ENCODE results near the gene WDR44. TPM values are rescaled to one million over a fixed set of nuclear protein-coding genes. Genes with fewer than 3 reads are reported as not detected.

The WDR44 gene
- total RNA-seq, 1 experiment from 2014 or later = 22.3 TPM

DNA sequence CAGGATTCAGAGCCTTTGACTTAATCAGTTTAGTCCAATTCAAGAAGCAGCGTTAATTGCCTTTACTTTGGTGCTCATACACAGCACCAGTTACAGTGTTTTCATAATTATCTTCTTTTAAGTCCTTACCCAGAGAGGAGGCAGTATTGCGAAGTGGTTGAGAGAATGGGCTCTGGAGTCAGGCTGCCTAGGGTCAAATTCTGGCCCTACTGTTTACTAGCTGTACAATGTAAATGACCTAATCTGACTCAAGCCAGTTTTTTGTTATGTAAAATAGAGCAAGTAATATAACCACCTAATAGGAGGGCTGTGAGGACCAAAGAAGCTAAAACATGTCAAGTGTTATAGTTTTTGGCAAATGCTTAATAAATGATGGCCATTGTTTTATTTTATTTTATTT lies 27.6 kb downstream of the WDR44 start:
- in situ Hi-C loops (cut with HindIII; ENCODE audit: low pct_unique_long_range_greater_than_20kb, low sequenced_read_pairs) = no loop called here
- no TSS peak for BruUV-seq (replicated peaks)
- DNase-seq (ENCODE audit: low read depth, low spot score) = no peak

GRCh38 chrX:118383120-118383519 lies 37.2 kb downstream of the WDR44 start:
- no TSS peak for BruUV-seq (replicated peaks)
- Histone ChIP-seq H3K27ac (ENCODE audit: low read length) (no peak overlapping the region), H3K27me3 (ENCODE audit: control insufficient read depth, insufficient read depth, low read length) (no peaks in the 10 kb centered on the region), H3K9me3 (ENCODE audit: control insufficient read depth, insufficient read depth, low read depth, low read length) (no peaks in the 10 kb centered on the region), H3K4me1 (ENCODE audit: control insufficient read depth, insufficient read depth, low read length) (no peaks in the 10 kb centered on the region), H3K36me3 (ENCODE audit: control insufficient read depth, insufficient read depth, low read length) (no peaks in the 10 kb centered on the region), H3K4me3 (ENCODE audit: low read depth in 2 of 2, low read length in 2 of 2) (no peak overlapping the region)
- CTCF ChIA-PET = no interaction called here
- intact Hi-C loops (cut with micrococcal nuclease; ENCODE audit: unreplicated experiment) (no loop called here), in situ Hi-C loops (cut with HindIII; ENCODE audit: low pct_unique_long_range_greater_than_20kb, low sequenced_read_pairs) (no loop called here)
- no peak for ATAC-seq
- DNase-seq (ENCODE audit: low read depth, low spot score) = no peak
- POLR2A ChIA-PET = no interaction called here
- TF ChIP-seq SIN3A (IDR thresholded peaks at IDR 0.05; ENCODE audit: borderline replicate concordance, insufficient read depth, low read depth, low read length) (no peak), TCF7L2 (IDR thresholded peaks at IDR 0.05; ENCODE audit: low read depth, low read length) (no peak), CTCF (IDR thresholded peaks at IDR 0.05) (no peak), POLR2AphosphoS5 (IDR thresholded peaks at IDR 0.05; ENCODE audit: low read depth, low read length) (no peak)
- TF ChIP-seq, protein P1, sequence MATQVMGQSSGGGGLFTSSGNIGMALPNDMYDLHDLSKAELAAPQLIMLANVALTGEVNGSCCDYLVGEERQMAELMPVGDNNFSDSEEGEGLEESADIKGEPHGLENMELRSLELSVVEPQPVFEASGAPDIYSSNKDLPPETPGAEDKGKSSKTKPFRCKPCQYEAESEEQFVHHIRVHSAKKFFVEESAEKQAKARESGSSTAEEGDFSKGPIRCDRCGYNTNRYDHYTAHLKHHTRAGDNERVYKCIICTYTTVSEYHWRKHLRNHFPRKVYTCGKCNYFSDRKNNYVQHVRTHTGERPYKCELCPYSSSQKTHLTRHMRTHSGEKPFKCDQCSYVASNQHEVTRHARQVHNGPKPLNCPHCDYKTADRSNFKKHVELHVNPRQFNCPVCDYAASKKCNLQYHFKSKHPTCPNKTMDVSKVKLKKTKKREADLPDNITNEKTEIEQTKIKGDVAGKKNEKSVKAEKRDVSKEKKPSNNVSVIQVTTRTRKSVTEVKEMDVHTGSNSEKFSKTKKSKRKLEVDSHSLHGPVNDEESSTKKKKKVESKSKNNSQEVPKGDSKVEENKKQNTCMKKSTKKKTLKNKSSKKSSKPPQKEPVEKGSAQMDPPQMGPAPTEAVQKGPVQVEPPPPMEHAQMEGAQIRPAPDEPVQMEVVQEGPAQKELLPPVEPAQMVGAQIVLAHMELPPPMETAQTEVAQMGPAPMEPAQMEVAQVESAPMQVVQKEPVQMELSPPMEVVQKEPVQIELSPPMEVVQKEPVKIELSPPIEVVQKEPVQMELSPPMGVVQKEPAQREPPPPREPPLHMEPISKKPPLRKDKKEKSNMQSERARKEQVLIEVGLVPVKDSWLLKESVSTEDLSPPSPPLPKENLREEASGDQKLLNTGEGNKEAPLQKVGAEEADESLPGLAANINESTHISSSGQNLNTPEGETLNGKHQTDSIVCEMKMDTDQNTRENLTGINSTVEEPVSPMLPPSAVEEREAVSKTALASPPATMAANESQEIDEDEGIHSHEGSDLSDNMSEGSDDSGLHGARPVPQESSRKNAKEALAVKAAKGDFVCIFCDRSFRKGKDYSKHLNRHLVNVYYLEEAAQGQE (IDR thresholded peaks at IDR 0.05; ENCODE audit: insufficient read depth in 1 of 2, low read depth in 2 of 2, low read length in 1 of 2) = no peak

More for the DNA sequence above, 27.6 kb downstream of the WDR44 start:
- Histone ChIP-seq H3K36me3 (ENCODE audit: control insufficient read depth, insufficient read depth, low read length) (no peaks in the 10 kb centered on the region), H3K27ac (ENCODE audit: low read length) (no peak overlapping the region), H3K4me1 (ENCODE audit: control insufficient read depth, insufficient read depth, low read length) (no peaks in the 10 kb centered on the region), H3K27me3 (ENCODE audit: control insufficient read depth, insufficient read depth, low read length) (no peaks in the 10 kb centered on the region), H3K9me3 (ENCODE audit: control insufficient read depth, insufficient read depth, low read depth, low read length) (no peaks in the 10 kb centered on the region), H3K4me3 (ENCODE audit: low read depth in 2 of 2, low read length in 2 of 2) (no peak overlapping the region)
- TF ChIP-seq, protein P1 (IDR thresholded peaks at IDR 0.05; ENCODE audit: insufficient read depth in 1 of 2, low read depth in 2 of 2, low read length in 1 of 2) = no peak
- TF ChIP-seq TCF7L2 (IDR thresholded peaks at IDR 0.05; ENCODE audit: low read depth, low read length) (no peak), CTCF (IDR thresholded peaks at IDR 0.05) (no peak), POLR2AphosphoS5 (IDR thresholded peaks at IDR 0.05; ENCODE audit: low read depth, low read length) (no peak), SIN3A (IDR thresholded peaks at IDR 0.05; ENCODE audit: borderline replicate concordance, insufficient read depth, low read depth, low read length) (no peak)
- no peak for ATAC-seq
- POLR2A ChIA-PET = no interaction called here
- intact Hi-C loops (cut with micrococcal nuclease; ENCODE audit: unreplicated experiment) = no loop called here
- CTCF ChIA-PET = no interaction called here
